22Rv1 (cell line): ENCODE data around the gene SOCS6.

Source experiments
- CTCF ChIP-seq: fragments of 450-650 bp; IDR thresholded peaks from 2 replicates; pipeline ENCODE4 v1.5.1; 2017; ENCODE audit warnings: mild to moderate bottlenecking
- ZFX ChIP-seq: fragments of 450-650 bp; IDR thresholded peaks from 2 replicates; pipeline ENCODE4 v1.6.1; 2017; ENCODE audit warnings: antibody characterized with exemption, borderline replicate concordance

DNA sequence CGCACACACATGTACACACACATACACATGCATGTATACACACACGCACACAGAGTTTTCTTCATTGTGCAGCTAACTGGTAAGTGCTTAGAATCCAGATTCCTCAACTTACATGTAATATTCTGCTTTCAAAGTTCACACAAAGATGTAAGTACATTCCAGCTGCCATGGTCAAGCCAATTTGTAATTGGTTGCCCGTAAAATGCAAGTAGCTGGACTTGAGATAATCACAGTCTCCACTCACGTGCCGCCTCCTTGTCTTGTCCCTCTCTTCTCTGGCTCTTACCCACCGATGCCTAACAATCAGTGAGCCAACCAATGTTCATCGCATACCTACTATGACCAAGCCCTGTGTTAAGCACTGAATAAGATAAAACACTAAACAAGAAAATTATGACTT, 77.8 kb downstream of the SOCS6 start:
- TF ChIP-seq CTCF (no peak), ZFX (no peak)
